Measurements from ENCODE around the gene CTH.

GRCh38 chr1:70387507-70387906, 23.6 kb upstream of the CTH start:
- TF ChIP-seq CTCF (IDR thresholded peaks at IDR 0.05; ENCODE audit: borderline replicate concordance, extremely low read depth, low read length, poor library complexity, severe bottlenecking) (no peak), EZH2 (IDR thresholded peaks at IDR 0.05; ENCODE audit: borderline replicate concordance, low read depth, low read length, severe bottlenecking) (no peak)

Data from DND-41 (cell line).